ENCODE data around the gene ATRNL1.

Gene ATRNL1

GRCh38 chr10:115660391-115660790 lies 567.2 kb downstream of the ATRNL1 start:
- no peak for DNase-seq (ENCODE audit: low read depth, low spot score)
- H3K4me3 ChIP-seq (ENCODE audit: low read depth, low read length): no peak overlapping the region
- TF ChIP-seq CTCF (IDR thresholded peaks at IDR 0.05; ENCODE audit: insufficient read depth, low read length, missing control alignments): no peak
- CTCF ChIA-PET: no interaction called here
- POLR2A ChIA-PET: no interaction called here

- TF ChIP-seq CTCF (IDR thresholded peaks at IDR 0.05; ENCODE audit: insufficient read depth, low read length, missing control alignments): no peak
Measured at GRCh38 chr10:115662422-115662821, 569.3 kb downstream of the ATRNL1 start.

GRCh38 chr10:115665549-115665948 lies 572.4 kb downstream of the ATRNL1 start:
- POLR2A ChIA-PET: no interaction called here
- no peak for TF ChIP-seq CTCF (IDR thresholded peaks at IDR 0.05; ENCODE audit: insufficient read depth, low read length, missing control alignments)
- DNase-seq (ENCODE audit: low read depth, low spot score): no peak
- no peak overlapping the region for H3K4me3 ChIP-seq (ENCODE audit: low read depth, low read length)
- CTCF ChIA-PET: no interaction called here

More at GRCh38 chr10:115662422-115662821, 569.3 kb downstream of the ATRNL1 start:
- ChIA-PET POLR2A (no interaction called here), CTCF (no interaction called here)
- DNase-seq (ENCODE audit: low read depth, low spot score): no peak
- H3K4me3 ChIP-seq (ENCODE audit: low read depth, low read length): no peak overlapping the region

DNA sequence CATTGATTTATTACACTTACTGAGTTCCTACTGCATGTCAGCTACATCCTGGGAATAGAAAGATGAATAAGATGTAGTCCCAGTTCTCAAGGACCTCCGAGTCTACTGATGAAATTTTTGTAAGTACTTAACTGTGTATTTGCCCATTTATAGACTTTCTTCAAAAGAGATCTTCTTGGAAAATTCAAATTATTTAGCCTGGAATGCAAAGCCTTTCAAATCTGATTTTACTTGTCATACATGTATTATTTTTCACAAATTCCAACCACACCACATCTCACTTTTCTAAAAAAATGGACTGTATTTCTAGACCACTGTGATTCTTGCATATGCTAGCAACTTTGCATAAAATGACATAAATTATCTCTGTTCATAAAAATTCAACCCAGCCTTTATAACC lies 581.3 kb downstream of the ATRNL1 start:
- ChIA-PET POLR2A (no interaction called here), CTCF (no interaction called here)
- no peak for TF ChIP-seq CTCF (IDR thresholded peaks at IDR 0.05; ENCODE audit: insufficient read depth, low read length, missing control alignments)
- no peak for DNase-seq (ENCODE audit: low read depth, low spot score)
- H3K4me3 ChIP-seq (ENCODE audit: low read depth, low read length): no peak overlapping the region

DNA sequence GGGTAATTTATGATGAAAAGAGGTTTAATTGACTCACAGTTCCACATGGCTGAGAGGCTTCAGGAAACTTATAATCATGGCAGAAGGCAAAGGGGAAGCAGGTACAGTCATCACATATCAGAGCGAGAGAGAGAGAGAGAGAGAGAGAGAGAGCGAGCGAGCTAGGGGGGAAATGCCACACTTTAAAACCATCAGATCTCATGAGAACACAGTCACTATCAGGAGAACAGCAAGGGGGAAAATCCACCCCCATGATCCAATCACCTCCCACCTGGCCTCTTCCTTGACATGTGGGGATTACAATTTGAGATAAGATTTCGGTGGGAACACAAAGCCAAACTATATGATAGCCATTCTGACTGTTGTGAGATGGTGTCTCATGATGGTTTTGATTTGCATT lies 603.6 kb downstream of the ATRNL1 start:
- POLR2A ChIA-PET: no interaction called here
- H3K4me3 ChIP-seq (ENCODE audit: low read depth, low read length): no peak overlapping the region
- CTCF ChIA-PET: interaction anchor here (1.0 kb wide), 1 partner anchor 10 kb away, joined by 3 read pairs; no protein-coding TSS in a partner anchor
- DNase-seq (ENCODE audit: low read depth, low spot score): no peak
- TF ChIP-seq CTCF (IDR thresholded peaks at IDR 0.05; ENCODE audit: insufficient read depth, low read length, missing control alignments): no peak

- H3K4me3 ChIP-seq (ENCODE audit: low read depth, low read length): no peak overlapping the region
- no peak for TF ChIP-seq CTCF (IDR thresholded peaks at IDR 0.05; ENCODE audit: insufficient read depth, low read length, missing control alignments)
- POLR2A ChIA-PET: no interaction called here
- CTCF ChIA-PET: interaction anchor here (0.7 to 6.9 kb wide), 22 partner anchors 9 to 681 kb away, joined by 3 to 119 read pairs (median 4); no protein-coding TSS in a partner anchor
- DNase-seq (ENCODE audit: low read depth, low spot score): no peak
Measured at GRCh38 chr10:115706026-115706425, 612.9 kb downstream of the ATRNL1 start.
